Right lobe of liver (tissue), 6 donors: ENCODE results near the gene HDGFL3. TPM values are rescaled to one million over a fixed set of nuclear protein-coding genes. Genes with fewer than 3 reads are reported as not detected.

ENCODE experiments used
- ATAC-seq, 4 donors: fragments of 200-7000 bp; cut with Tn5 transposase; one replicate each; pipeline ENCODE4 v1.9.1; 2020; ENCODE audit warnings: mild to moderate bottlenecking in 4 of 4, moderate library complexity in 4 of 4
- DNase-seq, 3 donors: peaks; one replicate each; pipeline ENCODE4 v3.0.0-alpha.2; 2020
- H3K27ac ChIP-seq, 3 donors: fragments of 200-600 bp; one replicate each; pipeline ENCODE4 v1.8.0; 2022
- H3K27me3 ChIP-seq, 2 donors: fragments of 200-600 bp; one replicate each; pipeline ENCODE4 v1.8.0; 2022
- H3K36me3 ChIP-seq, 4 donors: fragments of 200-600 bp; sonication (generic) in 1 of 4; one replicate each; pipeline versions ENCODE4 v1.5.1 to v1.8.0; 2017 to 2022; ENCODE audit warnings: control low read depth in 1 of 4
- H3K4me1 ChIP-seq, 4 donors: fragments of 200-600 bp; sonication (generic) in 1 of 4; one replicate each; pipeline versions ENCODE4 v1.5.1 to v1.8.0; 2017 to 2022; ENCODE audit warnings: control low read depth in 1 of 4
- H3K4me3 ChIP-seq, 3 donors: fragments of 200-600 bp; one replicate each; pipeline ENCODE4 v1.8.0; 2022
- H3K9me3 ChIP-seq, 4 donors: fragments of 200-600 bp; sonication (generic) in 1 of 4; one replicate each; pipeline versions ENCODE4 v1.5.1 to v1.8.0; 2017 to 2022; ENCODE audit warnings: control low read depth in 1 of 4
- POLR2A ChIP-seq: fragments of 450-650 bp; IDR thresholded peaks from one replicate; pipeline ENCODE4 v1.6.1; 2017; ENCODE audit warnings: antibody characterized with exemption, mild to moderate bottlenecking
- WGBS: methylation state at CpG from one replicate; pipeline ENCODE4 v1.1.6; 2018; ENCODE audit warnings: low coverage, low lambda C conversion rate; ENCODE audit not compliant: insufficient coverage; ENCODE audit errors: missing lambda C conversion rate; 5-methylcytosine and 5-hydroxymethylcytosine counted together
- intact Hi-C, 2 donors: fragments of 100-400 bp; cut with DNase I; formaldehyde crosslinking; loops; one replicate each; pipeline versions ENCODE4 v1.11.2 to v1.14.1; 2022
- total RNA-seq, 6 experiments: library from RNA; depleted of rRNA in 2 of 6; stranded (reverse); fragments of >200 nt in 2 of 6; fragmentation: NEBNext Ultra II Directional in 3 of 6; extraction: Animal tissue kit (Norgen Biotek cat#: 25700) in 3 of 6; gene quantifications; one replicate each; pipeline versions ENCODE4 v1.1.0 to v1.2.4, GENCODE V29; 2016 to 2023
- TF ChIP-seq, protein P1 (sequence below), 4 donors: fragments of 200-600 bp in 3 of 4; fragments of 450-650 bp in 1 of 4; IDR thresholded peaks; one replicate each; pipeline versions ENCODE4 v1.5.1 to v1.8.0; 2016 to 2022; ENCODE audit warnings: antibody characterized with exemption in 4 of 4, mild to moderate bottlenecking in 2 of 4
- donor health status: DM: no; HTN: yes; CAD: no.
- donor health status: DM: no; HTN: no; CAD: no.
- donor health status: DM: no; HTN: no; CAD: no.
- donor health status: DM: no; HTN: yes; CAD: no.
- donor health status: DM: no; HTN: yes; CAD: no.

Gene HDGFL3
- total RNA-seq, 6 experiments from 2014 or later, result 0.70 to 3.3 (median 1.7) TPM

DNA sequence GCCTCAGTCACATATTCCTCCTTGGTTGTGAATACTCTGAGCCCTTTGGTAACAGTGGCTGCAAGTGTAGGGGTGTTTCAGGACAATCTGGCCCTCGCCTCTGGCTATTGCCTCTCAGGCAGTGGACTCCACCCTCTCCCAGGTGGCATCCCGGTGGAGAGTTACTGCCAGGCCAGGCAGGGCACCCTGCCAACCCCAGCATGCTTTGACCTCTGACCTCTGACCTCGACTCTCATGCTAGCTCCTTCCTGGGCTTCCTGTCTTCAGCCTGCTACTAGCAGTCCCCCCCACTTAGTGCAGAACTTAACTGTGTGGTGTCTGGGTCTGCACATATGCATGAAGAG is 94.7 kb downstream of the HDGFL3 start:
- intact Hi-C loops, result no loop called here
- no peak overlapping the region for H3K4me3 ChIP-seq
- DNase-seq (no peak), ATAC-seq (peak in 1 of 4 donors; percentile 5)
- no peak overlapping the region for H3K27ac ChIP-seq
- WGBS, result 13% methylated on average over 1 of the region's 3 CpGs
- TF ChIP-seq, protein P1, sequence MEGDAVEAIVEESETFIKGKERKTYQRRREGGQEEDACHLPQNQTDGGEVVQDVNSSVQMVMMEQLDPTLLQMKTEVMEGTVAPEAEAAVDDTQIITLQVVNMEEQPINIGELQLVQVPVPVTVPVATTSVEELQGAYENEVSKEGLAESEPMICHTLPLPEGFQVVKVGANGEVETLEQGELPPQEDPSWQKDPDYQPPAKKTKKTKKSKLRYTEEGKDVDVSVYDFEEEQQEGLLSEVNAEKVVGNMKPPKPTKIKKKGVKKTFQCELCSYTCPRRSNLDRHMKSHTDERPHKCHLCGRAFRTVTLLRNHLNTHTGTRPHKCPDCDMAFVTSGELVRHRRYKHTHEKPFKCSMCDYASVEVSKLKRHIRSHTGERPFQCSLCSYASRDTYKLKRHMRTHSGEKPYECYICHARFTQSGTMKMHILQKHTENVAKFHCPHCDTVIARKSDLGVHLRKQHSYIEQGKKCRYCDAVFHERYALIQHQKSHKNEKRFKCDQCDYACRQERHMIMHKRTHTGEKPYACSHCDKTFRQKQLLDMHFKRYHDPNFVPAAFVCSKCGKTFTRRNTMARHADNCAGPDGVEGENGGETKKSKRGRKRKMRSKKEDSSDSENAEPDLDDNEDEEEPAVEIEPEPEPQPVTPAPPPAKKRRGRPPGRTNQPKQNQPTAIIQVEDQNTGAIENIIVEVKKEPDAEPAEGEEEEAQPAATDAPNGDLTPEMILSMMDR (IDR thresholded peaks at IDR 0.05), result no peak
- no peak for TF ChIP-seq POLR2A
- no peaks in the 10 kb centered on the region for H3K27me3 ChIP-seq
- H3K36me3 ChIP-seq, result no peaks in the 10 kb centered on the region
- H3K4me1 ChIP-seq, result peaks cover 0 to under 1% (median 0%) of the 10 kb centered on the region in 4 donors
- no peaks in the 10 kb centered on the region for H3K9me3 ChIP-seq

DNA sequence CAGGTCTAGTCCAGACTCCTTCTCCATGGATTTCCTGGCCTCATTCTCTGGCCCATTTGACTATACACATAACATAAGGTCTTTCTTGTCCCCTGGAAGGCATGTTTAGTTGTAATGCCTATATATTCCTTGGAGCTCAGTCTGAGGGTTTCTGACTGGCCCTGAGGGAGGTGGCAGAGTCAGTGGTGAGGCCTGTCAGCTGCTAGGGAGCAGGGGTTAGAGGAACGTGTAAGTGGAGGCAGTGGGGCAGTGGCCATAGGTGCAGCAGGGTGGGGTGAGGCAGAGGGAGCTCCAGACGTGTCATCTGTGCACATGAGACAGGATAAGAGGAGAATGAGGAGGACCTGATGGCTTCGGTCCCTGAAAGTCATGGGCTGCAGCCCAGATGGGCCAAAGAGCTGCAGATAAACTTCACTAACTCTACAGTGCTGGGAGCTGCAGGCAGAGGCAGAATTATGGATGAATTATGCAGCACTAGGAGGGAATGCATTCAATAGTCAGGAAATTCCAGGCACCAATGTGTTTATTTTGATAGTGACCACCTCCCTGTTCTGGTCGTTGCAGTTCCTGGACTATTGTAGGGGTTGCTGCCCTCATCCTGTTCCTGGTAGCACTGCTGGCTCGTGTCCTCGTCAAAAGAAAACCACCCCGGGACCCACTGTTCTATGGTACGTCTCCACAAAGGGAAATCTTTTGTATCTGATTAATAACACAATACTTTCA is 95.2 kb downstream of the HDGFL3 start:
- H3K36me3 ChIP-seq, result no peaks in the 10 kb centered on the region
- DNase-seq (no peak), ATAC-seq (peak; percentile 15 to 61 (median 26))
- intact Hi-C loops, result no loop called here
- H3K4me1 ChIP-seq, result peaks cover 0 to 5% (median 0%) of the 10 kb centered on the region in 4 donors
- H3K4me3 ChIP-seq, result no peak overlapping the region
- H3K27ac ChIP-seq, result no peak overlapping the region
- WGBS, result 28% methylated on average over 6 of the region's 8 CpGs
- H3K27me3 ChIP-seq, result no peaks in the 10 kb centered on the region
- no peak for TF ChIP-seq POLR2A
- TF ChIP-seq, protein P1 (IDR thresholded peaks at IDR 0.05), result no peak
- no peaks in the 10 kb centered on the region for H3K9me3 ChIP-seq

DNA sequence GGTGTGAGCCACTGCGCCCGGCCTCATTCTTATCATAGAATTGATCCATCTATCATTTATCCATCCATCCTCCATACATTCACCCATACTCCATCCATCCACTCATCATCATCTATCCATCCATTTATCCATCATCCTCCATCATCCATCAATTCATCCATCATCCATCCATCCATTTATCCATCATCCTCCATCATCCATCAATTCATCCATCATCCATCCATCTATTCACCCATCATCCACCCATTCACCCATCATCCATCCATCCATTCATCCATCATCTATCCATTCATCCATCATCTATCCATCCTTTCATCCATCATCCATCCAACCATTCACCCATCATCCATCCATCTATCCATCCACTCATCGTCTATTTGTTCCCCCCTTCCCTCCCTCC is 96.5 kb downstream of the HDGFL3 start:
- no peak for ATAC-seq
- intact Hi-C loops, result no loop called here
- no peak for DNase-seq

DNA sequence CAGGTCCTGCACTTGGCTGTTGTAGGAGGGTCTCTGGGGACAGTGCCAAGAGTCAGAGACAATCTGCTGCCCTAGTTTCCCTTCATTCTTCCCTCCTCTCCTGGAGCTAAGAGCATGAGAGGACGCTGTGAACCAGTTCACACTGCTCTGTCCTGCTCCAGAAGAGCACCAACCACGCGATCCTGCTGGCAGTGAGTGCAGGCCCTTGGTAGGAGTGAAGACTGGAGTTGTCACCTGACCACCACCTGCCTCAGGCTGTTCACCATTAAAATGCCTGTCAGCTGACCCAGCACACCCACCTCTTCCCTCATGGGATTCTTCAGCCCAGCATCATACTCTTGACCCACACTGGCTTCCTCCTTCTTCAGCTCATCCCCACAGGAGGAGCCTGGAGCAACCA is 97.2 kb downstream of the HDGFL3 start:
- no peak for DNase-seq
- H3K27me3 ChIP-seq, result no peaks in the 10 kb centered on the region
- H3K4me1 ChIP-seq, result peaks cover 0 to 11% (median 0%) of the 10 kb centered on the region in 4 donors
- H3K9me3 ChIP-seq, result no peaks in the 10 kb centered on the region
- no peak overlapping the region for H3K27ac ChIP-seq
- TF ChIP-seq, protein P1 (IDR thresholded peaks at IDR 0.05), result no peak
- TF ChIP-seq POLR2A, result no peak
- no peaks in the 10 kb centered on the region for H3K36me3 ChIP-seq
- intact Hi-C loops, result no loop called here
- 52% methylated on average over 3 of the region's 3 CpGs for WGBS
- no peak for ATAC-seq
- no peak overlapping the region for H3K4me3 ChIP-seq

More for the DNA sequence above, 96.5 kb downstream of the HDGFL3 start:
- H3K36me3 ChIP-seq, result no peaks in the 10 kb centered on the region
- no peak for TF ChIP-seq POLR2A
- TF ChIP-seq, protein P1 (IDR thresholded peaks at IDR 0.05), result no peak
- H3K27ac ChIP-seq, result no peak overlapping the region
- WGBS, result 90% methylated on average over 3 of the region's 3 CpGs
- H3K9me3 ChIP-seq, result no peaks in the 10 kb centered on the region
- no peak overlapping the region for H3K4me3 ChIP-seq
- H3K4me1 ChIP-seq, result peaks cover 0 to 11% (median 0%) of the 10 kb centered on the region in 4 donors
- H3K27me3 ChIP-seq, result no peaks in the 10 kb centered on the region
